HG02970 (cell line): ENCODE results near the gene FETUB.

Source experiments
- ATAC-seq: cut with Tn5 transposase; IDR thresholded peaks from one replicate; pipeline ENCODE4 v1.9.1; 2021; ENCODE audit warnings: mild to moderate bottlenecking, moderate library complexity, moderate number of reproducible peaks; ENCODE audit not compliant: unreplicated experiment, low FRiP score

The FETUB gene

GRCh38 chr3:186639778-186640472 lies at the start of gene FETUB:
Gene FETUB (plus strand): TSS chr3:186640399. CDS start chr3:186640461, 62 bp downstream.
- ATAC-seq = no peak

GRCh38 chr3:186590580-186591295 lies 49.5 kb upstream of the FETUB start:
- ATAC-seq = no peak

DNA sequence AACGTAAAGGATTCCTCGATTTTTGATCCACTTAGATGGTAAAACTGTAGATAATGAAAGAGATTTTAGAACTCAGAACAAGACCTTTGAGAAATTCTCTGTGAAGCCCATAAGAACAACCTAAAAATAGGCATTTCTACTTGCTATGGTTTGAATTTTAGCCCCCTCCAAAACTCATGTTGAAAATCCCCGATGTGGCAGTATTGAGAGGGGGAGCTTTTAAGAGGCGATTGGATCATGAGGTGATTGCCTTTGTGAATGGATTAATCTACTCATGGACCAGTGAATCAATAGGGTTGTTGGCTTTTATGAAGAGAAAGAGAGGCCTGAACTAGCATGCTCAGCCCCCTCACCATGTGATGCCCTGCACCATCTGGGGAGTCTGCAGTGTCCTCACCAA lies 47.5 kb upstream of the FETUB start:
- no peak for ATAC-seq

GRCh38 chr3:186593862-186594261 lies 46.3 kb upstream of the FETUB start:
- no peak for ATAC-seq

DNA sequence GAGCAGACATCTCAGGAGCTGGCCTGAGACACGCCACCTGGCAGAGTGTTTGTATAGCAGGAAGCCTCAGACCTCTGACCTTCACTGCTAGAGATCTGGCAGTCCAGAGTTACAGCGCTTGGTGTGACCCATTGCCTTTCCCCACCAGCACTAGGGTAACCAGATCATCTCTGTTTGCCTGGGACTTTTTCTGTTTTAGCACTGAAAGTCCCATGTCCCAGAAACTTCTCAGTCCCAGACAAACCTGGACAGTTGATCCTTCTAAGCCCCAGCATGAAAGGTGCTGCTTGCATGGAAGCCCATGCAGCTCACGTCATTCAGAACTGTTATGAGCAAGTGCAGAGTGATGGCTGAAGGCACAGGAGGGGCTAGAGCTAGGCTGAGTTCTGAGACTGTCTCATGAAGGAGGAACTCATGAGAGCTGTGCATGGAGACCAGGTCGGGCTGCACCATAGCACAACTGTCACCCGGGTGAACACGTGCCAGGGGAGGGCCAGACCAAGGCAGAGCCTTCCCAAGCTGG lies 45.5 kb upstream of the FETUB start:
- ATAC-seq = no peak

DNA sequence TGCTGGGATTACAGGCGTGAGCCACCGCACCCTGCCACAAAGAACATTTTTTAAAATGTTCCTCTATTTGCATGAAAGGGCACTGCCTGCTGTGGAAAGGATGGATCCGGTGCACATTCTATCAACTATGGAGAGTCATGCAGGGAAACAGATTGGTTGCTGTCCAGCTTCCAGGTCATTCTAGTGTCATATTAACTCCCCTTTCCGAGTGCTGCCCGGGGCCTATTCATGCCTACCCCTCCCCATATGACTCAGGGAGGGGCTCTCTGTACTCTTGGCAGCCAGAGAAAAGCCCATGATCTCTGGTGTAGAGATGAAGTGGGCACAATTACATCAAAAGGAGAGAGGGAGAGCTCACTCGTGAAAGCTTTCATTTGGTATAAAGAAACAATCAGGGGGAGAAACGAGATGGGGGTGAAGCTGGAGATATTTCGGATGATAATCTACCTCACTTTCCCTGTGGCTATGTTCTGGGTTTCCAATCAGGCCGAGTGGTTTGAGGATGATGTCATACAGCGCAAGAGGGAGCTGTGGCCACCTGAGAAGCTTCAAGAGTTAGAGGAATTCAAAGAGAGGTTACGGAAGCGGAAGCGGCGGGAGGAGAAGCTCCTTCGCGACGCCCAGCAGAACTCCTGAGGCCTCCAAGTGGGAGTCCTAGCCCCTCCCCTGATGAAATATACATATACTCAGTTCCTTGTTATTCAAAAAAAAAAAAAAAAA lies 43.5 kb upstream of the FETUB start:
- no peak for ATAC-seq

DNA sequence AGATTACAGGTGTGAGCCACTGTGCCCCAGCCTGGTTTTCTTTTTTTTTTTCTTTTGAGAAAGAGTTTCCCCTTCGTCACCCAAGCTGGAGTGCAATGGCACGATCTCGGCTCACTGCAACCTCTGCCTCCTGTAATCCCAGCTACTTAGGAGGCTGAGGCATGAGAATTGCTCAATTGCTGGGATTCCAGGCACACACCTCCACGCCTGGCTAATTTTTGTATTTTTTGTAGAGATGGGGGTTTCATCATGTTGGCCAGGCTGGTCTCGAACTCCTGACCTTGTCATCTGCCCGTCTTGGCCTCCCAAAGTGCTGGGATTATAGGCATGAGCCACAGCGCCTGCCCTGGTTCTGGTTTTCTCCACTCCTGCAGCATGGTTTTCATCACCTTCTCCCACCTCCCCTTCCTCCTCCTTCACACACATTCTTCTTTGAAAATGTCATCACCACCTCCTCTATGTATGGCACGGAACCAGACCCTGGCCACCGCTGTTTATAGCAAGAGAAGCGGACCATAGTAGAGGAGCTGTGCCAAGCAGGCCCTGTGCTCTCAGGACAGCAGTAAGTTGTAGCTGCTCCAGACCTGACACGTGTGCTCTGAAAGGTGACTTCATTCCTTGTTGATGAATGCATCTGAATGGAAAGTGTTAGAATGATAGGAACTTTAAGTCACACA lies 42.0 kb upstream of the FETUB start:
- no peak for ATAC-seq

GRCh38 chr3:186598794-186599141 lies 41.4 kb upstream of the FETUB start:
- ATAC-seq = no peak

- ATAC-seq = no peak
These were observed 40.9 kb upstream of the FETUB start for GRCh38 chr3:186599142-186599784.

- ATAC-seq = no peak
These were observed 40.4 kb upstream of the FETUB start for GRCh38 chr3:186599785-186600166.

DNA sequence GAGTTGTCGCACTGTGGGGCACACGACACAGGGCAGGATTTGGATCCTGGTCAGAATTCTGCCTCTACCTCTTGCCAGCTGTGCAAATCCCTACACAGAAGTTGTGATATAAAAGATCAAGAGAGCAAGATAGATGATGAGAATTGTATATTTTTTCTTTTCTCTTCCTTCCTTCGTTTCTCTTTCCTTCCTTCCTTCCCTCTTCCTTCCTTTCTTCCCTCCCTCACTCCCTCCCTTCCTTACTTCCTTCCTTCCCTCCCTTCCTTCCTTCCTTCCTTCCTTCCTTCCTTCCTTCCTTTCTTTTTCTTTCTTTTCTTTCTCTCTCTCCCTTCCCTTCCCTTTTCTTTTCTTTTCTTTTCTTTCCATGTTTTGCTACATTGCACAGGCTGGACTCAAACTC lies 39.3 kb upstream of the FETUB start:
- no peak for ATAC-seq

DNA sequence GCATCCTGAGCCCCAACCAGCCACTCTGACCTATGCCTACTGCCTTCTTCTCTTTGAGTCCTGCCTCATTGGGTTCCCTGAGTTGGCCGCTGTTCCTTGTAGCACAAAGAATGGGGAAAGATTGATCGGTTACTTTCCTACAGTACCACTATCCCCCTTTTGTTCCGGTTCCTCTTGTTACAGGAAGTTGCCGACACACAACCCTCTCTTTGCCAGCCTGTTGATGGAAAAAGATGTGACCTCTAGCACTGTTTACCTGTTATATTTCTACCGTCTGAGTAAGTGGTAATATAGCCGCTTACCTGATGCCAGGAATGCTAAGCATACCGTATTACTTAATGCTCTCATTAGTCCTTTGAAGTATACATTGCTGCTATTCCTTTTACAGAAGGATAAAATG lies 37.0 kb upstream of the FETUB start:
- no peak for ATAC-seq

DNA sequence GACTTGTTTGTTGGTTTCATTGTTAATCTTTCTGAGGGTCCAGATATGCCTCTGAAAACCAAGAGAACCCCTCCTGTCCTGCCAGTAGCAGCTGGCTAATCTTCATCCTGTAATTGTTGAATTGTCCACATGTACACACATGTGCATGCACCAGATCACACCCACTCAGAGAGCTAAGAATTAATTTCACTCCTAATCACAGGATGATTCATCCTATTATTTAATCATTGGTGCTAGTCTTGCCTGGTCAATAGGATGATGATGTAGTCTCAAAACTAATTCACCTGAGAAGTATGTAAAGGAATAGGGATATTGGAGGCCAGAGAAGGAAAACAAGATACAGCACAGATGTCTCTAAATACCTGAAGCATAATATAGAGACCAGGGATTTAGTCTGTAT lies 35.1 kb upstream of the FETUB start:
- ATAC-seq = no peak

- ATAC-seq = no peak
These were observed 34.3 kb upstream of the FETUB start for GRCh38 chr3:186605561-186606545.

DNA sequence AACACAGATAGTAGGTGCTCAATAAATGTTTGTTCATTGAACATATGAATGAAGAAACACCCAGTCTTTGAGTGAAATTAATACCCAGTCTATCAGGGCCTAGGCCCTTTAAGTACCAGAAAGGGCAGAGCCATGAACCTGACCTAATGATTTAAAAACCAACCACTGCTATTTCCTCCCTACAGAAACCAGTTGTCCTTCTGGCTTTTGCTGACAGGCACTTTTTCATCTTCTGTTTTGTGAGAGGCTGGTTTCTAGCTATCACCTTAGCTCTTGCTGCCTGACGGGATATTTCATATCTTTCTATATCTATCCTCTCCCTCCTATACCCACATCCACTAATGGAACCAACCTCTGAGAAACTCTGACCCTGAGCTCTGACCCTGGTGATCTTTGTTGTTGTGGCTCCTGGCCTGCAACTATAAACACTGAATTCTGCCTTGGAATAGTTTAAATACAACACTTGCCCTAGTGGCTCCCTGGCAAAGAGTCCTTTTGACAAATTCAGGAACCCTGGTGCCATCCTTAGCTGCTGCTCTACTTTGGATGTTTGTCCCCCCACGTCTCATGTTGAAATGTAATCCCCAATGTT lies 31.5 kb upstream of the FETUB start:
- no peak for ATAC-seq

DNA sequence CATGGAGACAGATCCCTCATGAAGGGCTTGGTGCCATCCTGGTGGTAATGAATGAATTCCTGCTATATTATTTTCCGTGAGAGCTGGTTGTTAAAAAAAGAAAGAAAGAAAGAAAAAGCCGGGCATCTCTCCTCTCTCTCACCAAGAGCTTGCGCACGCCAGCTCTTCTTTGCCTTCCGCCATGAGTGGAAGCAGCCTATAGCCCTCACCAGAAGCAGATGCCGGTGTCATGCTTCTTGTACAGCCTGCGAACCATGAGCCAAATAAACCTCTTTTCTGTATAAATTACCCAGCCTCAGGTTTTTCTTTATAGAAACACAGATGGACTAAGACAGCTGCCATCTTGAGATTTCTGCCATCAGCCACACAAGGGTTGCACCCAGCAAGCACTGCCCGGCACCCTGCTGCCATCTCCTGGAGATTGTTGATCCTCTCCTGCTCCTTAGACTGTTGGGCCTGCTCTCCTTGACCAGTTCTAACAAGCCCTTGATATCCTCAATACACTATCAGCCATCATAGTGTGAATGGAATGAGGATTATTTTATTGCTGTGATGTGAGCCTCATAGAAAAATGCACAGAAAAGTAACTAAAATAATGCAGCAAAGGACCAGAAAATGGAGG lies 30.8 kb upstream of the FETUB start:
- ATAC-seq = no peak

GRCh38 chr3:186612065-186612464 lies 28.1 kb upstream of the FETUB start:
- no peak for ATAC-seq
